Bronchus fibroblast of lung (primary cell): Measurements from ENCODE around the gene NME1. TPM values are rescaled to one million over a fixed set of nuclear protein-coding genes. Genes with fewer than 3 reads are reported as not detected.

Experiments
- total RNA-seq: library from RNA; depleted of rRNA; stranded (reverse); fragments of >200 nt; gene quantifications from 2 replicates; pipeline ENCODE4 v1.2.3, GENCODE V29; 2015

NME1 gene
- 290 and 317 TPM in 2 replicates for total RNA-seq

DNA sequence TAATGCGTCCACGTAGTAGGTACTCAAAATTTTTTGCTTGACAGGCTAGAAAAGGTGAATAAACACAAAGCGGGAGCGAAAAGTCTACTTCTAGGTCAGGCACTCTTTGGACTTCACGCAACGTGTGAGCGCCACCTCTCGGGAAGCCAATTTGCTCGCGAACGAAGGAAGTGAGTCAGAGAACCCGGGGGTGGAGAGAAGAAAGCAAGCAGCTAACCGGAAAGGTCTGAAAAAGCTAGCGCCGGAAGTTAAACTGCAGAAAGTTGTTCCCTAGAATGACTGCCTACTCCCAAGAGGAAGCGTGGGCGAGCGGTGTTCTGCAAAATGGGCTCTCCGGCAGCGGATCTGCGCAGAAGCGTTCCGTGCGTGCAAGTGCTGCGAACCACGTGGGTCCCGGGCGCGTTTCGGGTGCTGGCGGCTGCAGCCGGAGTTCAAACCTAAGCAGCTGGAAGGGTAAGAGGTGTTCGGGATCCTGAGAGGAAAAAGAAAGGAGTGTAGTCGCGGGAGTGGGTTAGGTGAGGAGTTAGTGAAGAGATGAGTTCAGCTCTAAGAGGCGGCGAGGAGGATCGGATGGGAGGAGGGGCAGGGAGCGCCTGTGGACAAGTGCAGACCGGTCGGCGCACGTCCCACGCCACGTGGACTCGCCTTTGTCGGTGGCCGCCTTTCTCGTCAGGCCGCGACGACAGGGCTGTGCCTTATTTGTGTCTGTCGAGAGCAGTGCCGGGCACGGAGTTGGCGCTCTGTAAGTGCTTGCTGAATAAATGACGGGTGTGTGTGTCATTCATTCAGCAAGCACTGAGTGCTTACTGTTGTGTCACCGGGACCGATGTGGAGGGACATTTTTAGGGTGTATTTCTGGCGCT lies at the start of gene NME1:
Gene NME1, plus strand, starts transcription at position 350 of the 863 bp plus-strand sequence. CDS start 2,096 bp downstream, outside the sequence.

DNA sequence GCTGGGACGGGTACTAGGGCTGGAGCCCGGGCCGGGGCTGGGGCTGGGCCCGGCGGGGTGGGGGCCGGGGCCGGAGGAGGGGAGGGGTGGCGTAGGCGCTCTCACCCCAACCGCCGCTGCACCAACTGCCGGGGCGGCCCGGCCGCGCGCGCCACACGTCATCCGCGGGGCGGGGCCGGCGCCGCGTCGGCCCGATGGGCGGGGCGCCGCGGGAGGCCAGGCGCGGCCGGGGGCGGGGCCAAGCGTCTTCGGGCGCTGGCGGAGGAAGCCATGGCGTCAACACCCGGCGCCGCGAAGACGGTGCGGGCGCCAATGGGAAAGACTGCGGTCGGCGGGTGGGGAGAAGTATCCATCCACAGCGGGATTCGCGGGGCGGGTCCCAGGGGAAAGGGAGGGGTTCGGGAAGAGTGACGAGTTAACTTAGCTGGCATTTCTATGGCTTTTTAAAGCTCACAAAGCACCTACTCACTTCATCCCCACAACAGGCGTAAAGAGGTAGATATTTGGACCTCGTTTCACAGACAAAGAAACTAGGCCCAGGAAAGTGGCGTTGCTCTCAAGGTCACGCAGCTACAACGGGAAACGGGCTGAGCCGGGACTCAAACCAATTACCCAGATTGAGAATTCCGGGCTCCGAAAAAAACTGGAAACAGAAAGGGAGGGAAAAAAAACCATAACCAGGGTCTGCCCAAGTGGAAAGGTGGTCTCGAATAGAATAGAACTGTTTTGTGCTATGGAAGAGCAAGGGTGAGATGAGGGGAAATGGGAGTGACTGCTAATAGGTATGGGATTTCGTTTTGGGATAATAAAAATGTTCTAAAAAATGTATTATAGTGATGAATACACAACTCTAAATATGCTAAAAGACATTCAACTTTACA lies 32.4 kb upstream of the NME1 start, which contains the start of gene SPAG9:
Gene SPAG9, minus strand, starts transcription at position 130 of the 881 bp plus-strand sequence. CDS start 212 bp downstream, outside the sequence.

DNA sequence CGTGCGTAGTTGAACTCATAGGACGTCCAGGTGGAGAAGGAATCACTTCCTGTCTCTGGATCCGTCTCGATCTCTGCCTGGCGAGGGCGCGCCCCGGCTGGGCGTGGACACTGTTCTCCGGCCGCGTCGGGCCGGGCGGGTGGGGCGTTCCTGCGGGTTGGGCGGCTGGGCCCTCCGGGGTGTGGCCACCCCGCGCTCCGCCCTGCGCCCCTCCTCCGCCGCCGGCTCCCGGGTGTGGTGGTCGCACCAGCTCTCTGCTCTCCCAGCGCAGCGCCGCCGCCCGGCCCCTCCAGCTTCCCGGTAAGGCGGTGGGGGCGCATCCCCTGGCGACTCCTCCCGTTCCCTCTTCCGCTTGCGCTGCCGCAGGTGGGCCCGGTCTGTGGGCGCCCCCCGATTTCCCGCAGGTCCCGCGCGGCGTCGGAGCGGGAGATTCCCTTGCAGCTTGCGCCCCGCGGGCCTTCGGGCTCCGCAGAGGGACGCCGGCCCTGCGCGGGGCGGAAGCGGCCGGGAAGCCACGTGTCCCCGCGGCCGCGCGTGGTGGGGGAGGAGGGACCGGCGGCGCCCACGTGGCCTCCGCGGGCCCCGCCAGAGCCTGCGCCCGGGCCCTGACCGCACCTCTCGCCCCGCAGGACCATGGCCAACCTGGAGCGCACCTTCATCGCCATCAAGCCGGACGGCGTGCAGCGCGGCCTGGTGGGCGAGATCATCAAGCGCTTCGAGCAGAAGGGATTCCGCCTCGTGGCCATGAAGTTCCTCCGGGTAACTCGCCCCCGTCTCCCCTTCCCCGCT lies 13.0 kb downstream of the NME1 start, which contains the start of gene NME2:
Gene NME2, plus strand, starts transcription at position 214 of the 789 bp plus-strand sequence. Its CDS starts 420 bp downstream, at position 634.

Other genes with a start within 250 kb of the NME1 start
- 26.5 and 28.6 TPM in 2 replicates for gene SPAG9, start 32.7 kb upstream of the NME1 start, total RNA-seq
- 1,076 and 1,078 TPM in 2 replicates for gene NME2, start 12.9 kb downstream of the NME1 start, total RNA-seq
- gene MBTD1, start 106.5 kb downstream of the NME1 start, total RNA-seq = 2.5 and 2.8 TPM in 2 replicates
- 26.8 and 32.6 TPM in 2 replicates for gene UTP18, start 107.0 kb downstream of the NME1 start, total RNA-seq